ENCODE measurements around the gene ISYNA1.

The ISYNA1 gene

DNA sequence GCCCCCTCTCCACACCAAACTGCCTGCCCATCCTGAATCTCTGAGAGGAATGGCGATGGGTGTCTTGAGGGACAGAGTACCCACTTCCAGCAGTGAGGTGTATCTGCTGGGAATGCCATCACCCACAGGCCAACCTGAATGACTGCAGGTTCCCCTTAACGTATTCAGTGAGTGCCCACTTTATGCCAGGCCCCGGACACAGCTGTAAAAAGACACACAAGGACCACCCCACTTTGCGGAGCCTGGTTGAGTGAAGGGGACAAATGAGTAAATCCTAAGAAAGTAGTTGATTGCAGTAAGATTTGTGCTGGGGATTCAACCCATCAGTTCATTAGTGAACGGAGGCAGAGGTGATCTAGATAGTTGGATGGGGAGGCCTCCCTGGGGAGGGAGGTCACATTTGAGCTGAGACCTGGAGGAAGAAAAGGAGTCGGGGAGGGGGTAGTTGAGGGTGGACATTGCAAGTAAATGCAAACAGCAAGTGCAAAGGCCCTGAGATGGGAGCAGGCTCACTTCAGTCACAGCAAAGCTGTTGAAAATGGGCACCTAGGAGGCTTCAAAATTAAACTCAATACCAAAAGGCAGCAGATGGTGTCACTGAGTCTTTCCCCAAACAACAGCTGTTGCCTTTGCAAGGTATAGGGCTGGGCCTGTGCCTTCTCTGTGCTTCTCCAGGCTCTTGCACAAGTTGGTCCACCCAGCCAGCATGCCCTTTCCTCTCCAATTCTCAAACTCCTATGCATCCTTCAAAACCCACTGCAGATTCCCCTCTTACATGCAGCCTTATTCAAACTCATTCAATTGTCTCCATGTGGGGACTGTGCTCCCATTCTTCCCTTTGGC lies 47.6 kb downstream of the ISYNA1 start:
- Histone ChIP-seq H2AFZ (ENCODE audit: low read depth, low read length) (no peak overlapping the region), H3K27me3 (ENCODE audit: insufficient read depth, low read length) (no peaks in the 10 kb centered on the region), H3K9me3 (ENCODE audit: low read length) (no peaks in the 10 kb centered on the region), H3K36me3 (ENCODE audit: insufficient read depth, low read length) (no peaks in the 10 kb centered on the region), H3K4me1 (ENCODE audit: insufficient read depth, low read length) (peaks cover 6% of the 10 kb centered on the region), H3K4me3 (ENCODE audit: low read length) (no peak overlapping the region)

DNA sequence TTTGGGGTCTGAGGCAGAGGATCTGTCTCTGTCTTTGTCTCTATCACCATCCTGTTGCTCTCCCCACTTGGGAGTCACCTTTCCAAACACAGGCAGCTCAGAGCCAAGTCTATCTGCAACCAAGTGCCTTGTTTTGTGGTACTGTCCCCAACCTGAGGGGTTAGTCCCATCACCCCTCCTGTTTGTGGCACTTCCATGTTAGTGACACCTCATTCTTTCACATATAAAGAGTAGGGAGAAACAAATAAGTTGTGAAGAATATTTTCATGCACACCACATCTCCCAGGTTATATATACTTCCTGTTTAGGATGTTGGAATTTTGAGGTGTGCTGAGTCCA lies 48.2 kb downstream of the ISYNA1 start:
- H3K4me1 ChIP-seq (ENCODE audit: insufficient read depth, low read length) = peaks cover 6% of the 10 kb centered on the region
- no peak overlapping the region for H2AFZ ChIP-seq (ENCODE audit: low read depth, low read length)
- no peaks in the 10 kb centered on the region for H3K36me3 ChIP-seq (ENCODE audit: insufficient read depth, low read length)
- H3K27me3 ChIP-seq (ENCODE audit: insufficient read depth, low read length) = no peaks in the 10 kb centered on the region
- no peaks in the 10 kb centered on the region for H3K9me3 ChIP-seq (ENCODE audit: low read length)
- no peak overlapping the region for H3K4me3 ChIP-seq (ENCODE audit: low read length)

DNA sequence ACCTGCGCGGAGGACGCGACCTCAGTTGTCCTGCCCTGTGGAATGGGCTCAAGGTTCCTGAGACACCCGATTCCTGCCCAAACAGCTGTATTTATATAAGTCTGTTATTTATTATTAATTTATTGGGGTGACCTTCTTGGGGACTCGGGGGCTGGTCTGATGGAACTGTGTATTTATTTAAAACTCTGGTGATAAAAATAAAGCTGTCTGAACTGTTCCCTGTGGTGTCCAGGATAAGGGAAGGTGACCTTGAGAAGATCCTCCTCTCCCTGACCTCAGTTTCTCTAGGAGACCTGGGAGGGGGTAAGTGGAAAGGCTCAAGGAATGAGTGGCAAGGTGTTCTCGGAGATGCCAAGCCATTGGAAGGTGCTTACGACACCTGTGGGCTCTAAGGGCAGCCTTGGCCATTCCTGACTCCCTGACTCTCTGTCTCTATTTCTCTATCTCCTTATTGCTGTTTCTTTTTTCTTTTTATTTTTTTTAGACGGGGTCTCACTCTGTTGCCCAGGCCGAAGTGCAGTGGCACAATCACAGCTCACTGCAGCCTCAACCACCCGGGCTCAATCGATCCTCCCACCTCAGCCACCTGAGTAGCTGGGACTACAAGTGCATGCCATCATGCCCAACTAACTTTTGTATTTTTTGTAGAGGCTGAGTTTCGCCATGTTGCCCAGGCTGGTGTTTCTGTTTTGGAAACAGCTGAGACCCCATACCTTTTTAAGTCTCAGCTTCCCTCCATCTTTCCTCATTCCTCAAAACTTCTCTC lies 48.8 kb downstream of the ISYNA1 start:
- Histone ChIP-seq H3K4me1 (ENCODE audit: insufficient read depth, low read length) (peaks cover 6% of the 10 kb centered on the region), H2AFZ (ENCODE audit: low read depth, low read length) (no peak overlapping the region), H3K27me3 (ENCODE audit: insufficient read depth, low read length) (no peaks in the 10 kb centered on the region), H3K4me3 (ENCODE audit: low read length) (no peak overlapping the region), H3K36me3 (ENCODE audit: insufficient read depth, low read length) (no peaks in the 10 kb centered on the region), H3K9me3 (ENCODE audit: low read length) (no peaks in the 10 kb centered on the region)

DNA sequence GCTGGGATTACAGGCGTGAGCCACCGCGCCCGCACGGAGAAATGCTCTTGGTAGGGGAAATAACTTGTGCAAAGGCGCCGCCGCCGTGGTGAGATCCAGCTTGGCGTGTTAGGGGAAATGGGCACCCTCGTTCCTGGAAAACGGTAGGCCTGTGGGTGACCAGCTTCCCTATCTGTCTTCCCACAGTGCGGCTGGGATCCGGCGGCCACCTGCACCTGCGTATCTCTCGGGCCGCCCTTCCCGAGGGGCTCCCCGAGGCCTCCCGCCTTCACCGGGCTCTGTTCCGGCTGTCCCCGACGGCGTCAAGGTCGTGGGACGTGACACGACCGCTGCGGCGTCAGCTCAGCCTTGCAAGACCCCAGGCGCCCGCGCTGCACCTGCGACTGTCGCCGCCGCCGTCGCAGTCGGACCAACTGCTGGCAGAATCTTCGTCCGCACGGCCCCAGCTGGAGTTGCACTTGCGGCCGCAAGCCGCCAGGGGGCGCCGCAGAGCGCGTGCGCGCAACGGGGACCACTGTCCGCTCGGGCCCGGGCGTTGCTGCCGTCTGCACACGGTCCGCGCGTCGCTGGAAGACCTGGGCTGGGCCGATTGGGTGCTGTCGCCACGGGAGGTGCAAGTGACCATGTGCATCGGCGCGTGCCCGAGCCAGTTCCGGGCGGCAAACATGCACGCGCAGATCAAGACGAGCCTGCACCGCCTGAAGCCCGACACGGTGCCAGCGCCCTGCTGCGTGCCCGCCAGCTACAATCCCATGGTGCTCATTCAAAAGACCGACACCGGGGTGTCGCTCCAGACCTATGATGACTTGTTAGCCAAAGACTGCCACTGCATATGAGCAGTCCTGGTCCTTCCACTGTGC lies 49.6 kb downstream of the ISYNA1 start:
- Histone ChIP-seq H3K27me3 (ENCODE audit: insufficient read depth, low read length) (no peaks in the 10 kb centered on the region), H3K4me3 (ENCODE audit: low read length) (peak overlapping the region; percentile 18), H3K9me3 (ENCODE audit: low read length) (no peaks in the 10 kb centered on the region), H2AFZ (ENCODE audit: low read depth, low read length) (no peak overlapping the region), H3K36me3 (ENCODE audit: insufficient read depth, low read length) (no peaks in the 10 kb centered on the region), H3K4me1 (ENCODE audit: insufficient read depth, low read length) (peaks cover 6% of the 10 kb centered on the region)

DNA sequence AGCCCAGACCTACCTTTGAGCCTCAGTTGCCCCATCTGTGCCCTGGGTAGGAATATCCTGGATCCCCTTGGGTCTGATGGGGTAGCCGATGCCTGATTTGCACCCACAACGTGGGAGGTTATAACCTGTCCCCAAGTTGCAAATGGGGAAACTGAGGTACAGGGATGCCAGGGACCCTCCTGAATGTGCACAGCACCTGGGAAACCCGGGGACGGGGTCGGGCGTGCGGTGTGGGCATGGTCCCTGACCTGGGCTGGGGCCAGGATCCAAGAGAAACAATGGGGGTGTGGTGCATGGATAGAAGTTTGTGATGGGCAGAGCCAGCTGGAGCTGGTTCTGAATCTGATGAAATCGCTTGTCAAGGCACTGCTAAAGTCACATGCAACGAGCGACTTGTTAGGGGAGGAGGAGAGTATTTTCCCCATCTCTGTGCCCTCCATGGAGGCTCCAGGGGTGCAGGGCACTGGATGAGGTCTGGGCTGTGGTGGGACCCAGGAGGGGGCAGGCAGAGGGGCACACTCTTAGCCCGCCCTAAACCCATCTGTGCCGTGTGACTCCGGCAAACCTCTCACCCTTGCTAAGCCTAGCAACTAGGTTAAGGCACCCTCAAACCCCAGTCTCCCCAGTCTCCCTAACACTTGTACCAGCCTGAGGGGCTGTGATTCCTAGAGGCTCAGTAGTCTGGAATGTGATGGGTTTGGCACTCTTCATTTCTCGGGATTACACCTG lies 51.2 kb downstream of the ISYNA1 start:
- no peaks in the 10 kb centered on the region for H3K9me3 ChIP-seq (ENCODE audit: low read length)
- peaks cover 6% of the 10 kb centered on the region for H3K4me1 ChIP-seq (ENCODE audit: insufficient read depth, low read length)
- no peak overlapping the region for H2AFZ ChIP-seq (ENCODE audit: low read depth, low read length)
- H3K36me3 ChIP-seq (ENCODE audit: insufficient read depth, low read length) = no peaks in the 10 kb centered on the region
- peak overlapping the region; percentile 0 for H3K4me3 ChIP-seq (ENCODE audit: low read length)
- no peaks in the 10 kb centered on the region for H3K27me3 ChIP-seq (ENCODE audit: insufficient read depth, low read length)

DNA sequence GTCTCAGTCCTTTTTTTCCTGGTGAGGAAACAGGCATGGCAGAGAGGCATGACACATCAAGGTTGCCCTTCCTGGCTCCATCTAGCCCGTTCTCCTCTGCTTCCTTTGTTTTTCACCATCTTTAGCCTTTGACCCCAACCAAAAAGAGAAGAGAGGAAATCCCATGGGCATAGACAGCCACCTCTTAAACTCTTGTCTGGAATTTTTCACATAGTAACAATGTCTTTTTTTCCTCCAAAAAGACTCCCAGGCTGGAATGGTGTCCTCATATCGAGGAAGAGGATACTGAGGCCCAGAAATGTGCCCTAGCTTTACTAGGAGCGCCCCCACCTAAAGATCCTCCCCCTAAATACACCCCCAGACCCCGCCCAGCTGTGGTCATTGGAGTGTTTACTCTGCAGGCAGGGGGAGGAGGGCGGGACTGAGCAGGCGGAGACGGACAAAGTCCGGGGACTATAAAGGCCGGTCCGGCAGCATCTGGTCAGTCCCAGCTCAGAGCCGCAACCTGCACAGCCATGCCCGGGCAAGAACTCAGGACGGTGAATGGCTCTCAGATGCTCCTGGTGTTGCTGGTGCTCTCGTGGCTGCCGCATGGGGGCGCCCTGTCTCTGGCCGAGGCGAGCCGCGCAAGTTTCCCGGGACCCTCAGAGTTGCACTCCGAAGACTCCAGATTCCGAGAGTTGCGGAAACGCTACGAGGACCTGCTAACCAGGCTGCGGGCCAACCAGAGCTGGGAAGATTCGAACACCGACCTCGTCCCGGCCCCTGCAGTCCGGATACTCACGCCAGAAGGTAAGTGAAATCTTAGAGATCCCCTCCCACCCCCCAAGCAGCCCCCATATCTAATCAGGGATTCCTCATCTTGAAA lies 52.0 kb downstream of the ISYNA1 start, which contains the start of gene GDF15:
Gene GDF15 (plus strand): TSS at position 484 of the 868 bp plus-strand sequence. CDS start 32 bp downstream, at position 516.
- Histone ChIP-seq H2AFZ (ENCODE audit: low read depth, low read length) (no peak within 1 kb of the TSS), H3K36me3 (ENCODE audit: insufficient read depth, low read length) (no peaks in the 10 kb centered on the region), H3K4me3 (ENCODE audit: low read length) (peak within 1 kb of the TSS; percentile 0), H3K27me3 (ENCODE audit: insufficient read depth, low read length) (no peaks in the 10 kb centered on the region), H3K4me1 (ENCODE audit: insufficient read depth, low read length) (peaks cover 6% of the 10 kb centered on the region), H3K9me3 (ENCODE audit: low read length) (no peaks in the 10 kb centered on the region)

DNA sequence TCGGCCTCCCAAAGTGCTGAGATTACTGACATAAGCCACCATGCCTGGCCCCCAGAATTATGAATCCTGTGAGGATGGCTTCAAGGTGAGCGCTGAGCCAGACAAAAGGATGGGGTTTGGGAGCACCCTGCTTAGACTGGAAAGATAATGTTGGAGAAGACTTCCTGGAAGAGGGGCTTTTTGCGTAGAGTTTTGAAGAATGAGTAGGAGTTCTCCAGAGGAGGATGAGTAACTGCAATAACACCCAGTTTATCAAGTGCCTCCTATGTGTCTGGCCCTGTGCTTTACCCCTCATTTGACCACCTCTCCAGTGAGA lies 52.6 kb downstream of the ISYNA1 start:
- H3K27me3 ChIP-seq (ENCODE audit: insufficient read depth, low read length) = no peaks in the 10 kb centered on the region
- H3K9me3 ChIP-seq (ENCODE audit: low read length) = no peaks in the 10 kb centered on the region
- H2AFZ ChIP-seq (ENCODE audit: low read depth, low read length) = no peak overlapping the region
- no peak overlapping the region for H3K4me3 ChIP-seq (ENCODE audit: low read length)
- peaks cover 6% of the 10 kb centered on the region for H3K4me1 ChIP-seq (ENCODE audit: insufficient read depth, low read length)
- H3K36me3 ChIP-seq (ENCODE audit: insufficient read depth, low read length) = no peaks in the 10 kb centered on the region

DNA sequence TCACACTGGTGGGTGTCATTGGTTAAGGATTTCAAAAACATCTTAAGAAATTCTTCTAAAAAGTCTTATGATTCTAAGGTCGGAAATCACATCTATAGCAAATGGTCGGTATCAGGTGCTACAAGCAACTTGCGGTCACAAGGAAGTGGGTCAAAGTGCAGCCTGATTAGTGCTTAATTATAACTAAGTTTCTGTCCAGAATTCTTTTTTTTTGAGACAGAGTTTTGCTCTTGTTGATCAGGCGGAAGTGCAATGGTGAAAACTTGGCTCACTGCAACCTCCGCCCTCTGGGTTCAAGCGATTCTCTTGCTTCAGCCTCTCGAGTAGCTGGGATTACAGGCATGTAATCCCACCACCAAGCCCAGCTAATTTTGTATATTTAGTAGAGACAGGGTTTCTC lies 53.2 kb downstream of the ISYNA1 start:
- H3K36me3 ChIP-seq (ENCODE audit: insufficient read depth, low read length) = no peaks in the 10 kb centered on the region
- H3K9me3 ChIP-seq (ENCODE audit: low read length) = no peaks in the 10 kb centered on the region
- no peak overlapping the region for H2AFZ ChIP-seq (ENCODE audit: low read depth, low read length)
- peaks cover 6% of the 10 kb centered on the region for H3K4me1 ChIP-seq (ENCODE audit: insufficient read depth, low read length)
- no peak overlapping the region for H3K4me3 ChIP-seq (ENCODE audit: low read length)
- H3K27me3 ChIP-seq (ENCODE audit: insufficient read depth, low read length) = no peaks in the 10 kb centered on the region

Data from neuron (in vitro differentiated cells).